ENCODE data around the gene DIAPH2. TPM values are rescaled to one million over a fixed set of nuclear protein-coding genes. Genes with fewer than 3 reads are reported as not detected.

DIAPH2 gene
- total RNA-seq, 2 donors from 2014 or later = 29.7 to 31.7 TPM

GRCh38 chrX:97167333-97167732 is 482.7 kb downstream of the DIAPH2 start:
- ATAC-seq = no peak
- H3K27me3 Mint-ChIP-seq = no peaks in the 10 kb centered on the region
- DNase-seq (ENCODE audit: low spot score) = no peak
- H3K9me3 Mint-ChIP-seq = no peaks in the 10 kb centered on the region
- no peaks in the 10 kb centered on the region for H3K4me1 Mint-ChIP-seq (ENCODE audit: low read depth in 2 of 2)
- no peak overlapping the region for H3K27ac Mint-ChIP-seq
- H3K4me3 Mint-ChIP-seq = no peak overlapping the region
- no peaks in the 10 kb centered on the region for H3K36me3 Mint-ChIP-seq

GRCh38 chrX:97168646-97169045 is 484.0 kb downstream of the DIAPH2 start:
- no peaks in the 10 kb centered on the region for H3K36me3 Mint-ChIP-seq
- no peak for DNase-seq (ENCODE audit: low spot score)
- no peaks in the 10 kb centered on the region for H3K27me3 Mint-ChIP-seq
- H3K27ac Mint-ChIP-seq = no peak overlapping the region
- H3K4me1 Mint-ChIP-seq (ENCODE audit: low read depth in 2 of 2) = no peaks in the 10 kb centered on the region
- H3K9me3 Mint-ChIP-seq = no peaks in the 10 kb centered on the region
- no peak for ATAC-seq
- no peak overlapping the region for H3K4me3 Mint-ChIP-seq

GRCh38 chrX:97175147-97175546 is 490.5 kb downstream of the DIAPH2 start:
- peaks cover under 1% of the 10 kb centered on the region for H3K36me3 Mint-ChIP-seq
- ATAC-seq (no peak), DNase-seq (ENCODE audit: low spot score) (no peak)
- no peaks in the 10 kb centered on the region for H3K4me1 Mint-ChIP-seq (ENCODE audit: low read depth in 2 of 2)
- no peaks in the 10 kb centered on the region for H3K27me3 Mint-ChIP-seq
- H3K9me3 Mint-ChIP-seq = no peaks in the 10 kb centered on the region
- no peak overlapping the region for H3K4me3 Mint-ChIP-seq
- no peak overlapping the region for H3K27ac Mint-ChIP-seq

- Mint-ChIP-seq H3K4me3 (no peak overlapping the region), H3K36me3 (no peaks in the 10 kb centered on the region), H3K4me1 (ENCODE audit: low read depth in 2 of 2) (no peaks in the 10 kb centered on the region), H3K27me3 (no peaks in the 10 kb centered on the region), H3K9me3 (no peaks in the 10 kb centered on the region), H3K27ac (no peak overlapping the region)
- DNase-seq (ENCODE audit: low spot score) (no peak), ATAC-seq (no peak)
Measured at GRCh38 chrX:97189668-97190067, 505.0 kb downstream of the DIAPH2 start.

GRCh38 chrX:97199501-97199900 is 514.9 kb downstream of the DIAPH2 start:
- DNase-seq (ENCODE audit: low spot score) (no peak), ATAC-seq (no peak)
- Mint-ChIP-seq H3K9me3 (peaks cover 4% of the 10 kb centered on the region), H3K4me1 (ENCODE audit: low read depth in 2 of 2) (no peaks in the 10 kb centered on the region), H3K36me3 (peaks cover 6% of the 10 kb centered on the region), H3K27me3 (peaks cover 0 to 9% of the 10 kb centered on the region in 2 donors), H3K4me3 (no peak overlapping the region), H3K27ac (no peak overlapping the region)

- ATAC-seq (no peak), DNase-seq (ENCODE audit: low spot score) (no peak)
- Mint-ChIP-seq H3K4me1 (ENCODE audit: low read depth in 2 of 2) (no peaks in the 10 kb centered on the region), H3K36me3 (peaks cover 6% of the 10 kb centered on the region), H3K9me3 (peaks cover 4% of the 10 kb centered on the region), H3K4me3 (no peak overlapping the region), H3K27me3 (peaks cover 0 to 9% of the 10 kb centered on the region in 2 donors), H3K27ac (no peak overlapping the region)
Measured at GRCh38 chrX:97200454-97200853, 515.8 kb downstream of the DIAPH2 start.

- H3K9me3 Mint-ChIP-seq = no peaks in the 10 kb centered on the region
- H3K27me3 Mint-ChIP-seq = peaks cover 0 to 2% of the 10 kb centered on the region in 2 donors
- no peaks in the 10 kb centered on the region for H3K36me3 Mint-ChIP-seq
- no peak for ATAC-seq
- no peak for DNase-seq (ENCODE audit: low spot score)
- H3K4me3 Mint-ChIP-seq = no peak overlapping the region
- no peak overlapping the region for H3K27ac Mint-ChIP-seq
- H3K4me1 Mint-ChIP-seq (ENCODE audit: low read depth in 2 of 2) = no peaks in the 10 kb centered on the region
Measured at GRCh38 chrX:97210501-97210900, 525.9 kb downstream of the DIAPH2 start.

GRCh38 chrX:97211070-97211469 is 526.4 kb downstream of the DIAPH2 start:
- Mint-ChIP-seq H3K4me3 (no peak overlapping the region), H3K27ac (no peak overlapping the region), H3K36me3 (no peaks in the 10 kb centered on the region), H3K4me1 (ENCODE audit: low read depth in 2 of 2) (no peaks in the 10 kb centered on the region), H3K27me3 (peaks cover 0 to 2% of the 10 kb centered on the region in 2 donors), H3K9me3 (no peaks in the 10 kb centered on the region)
- ATAC-seq = no peak
- no peak for DNase-seq (ENCODE audit: low spot score)

- H3K36me3 Mint-ChIP-seq = no peaks in the 10 kb centered on the region
- peaks cover 0 to 2% of the 10 kb centered on the region in 2 donors for H3K27me3 Mint-ChIP-seq
- no peaks in the 10 kb centered on the region for H3K9me3 Mint-ChIP-seq
- H3K27ac Mint-ChIP-seq = no peak overlapping the region
- no peak overlapping the region for H3K4me3 Mint-ChIP-seq
- DNase-seq (ENCODE audit: low spot score) = no peak
- no peaks in the 10 kb centered on the region for H3K4me1 Mint-ChIP-seq (ENCODE audit: low read depth in 2 of 2)
- ATAC-seq = no peak
Measured at GRCh38 chrX:97215186-97215585, 530.5 kb downstream of the DIAPH2 start.

GRCh38 chrX:97224148-97224547 is 539.5 kb downstream of the DIAPH2 start:
- H3K27ac Mint-ChIP-seq = no peak overlapping the region
- no peak overlapping the region for H3K4me3 Mint-ChIP-seq
- DNase-seq (ENCODE audit: low spot score) (no peak), ATAC-seq (no peak)
- no peaks in the 10 kb centered on the region for H3K36me3 Mint-ChIP-seq
- H3K4me1 Mint-ChIP-seq (ENCODE audit: low read depth in 2 of 2) = no peaks in the 10 kb centered on the region
- H3K9me3 Mint-ChIP-seq = no peaks in the 10 kb centered on the region
- peaks cover 0 to 3% of the 10 kb centered on the region in 2 donors for H3K27me3 Mint-ChIP-seq

- H3K36me3 Mint-ChIP-seq = peaks cover 7% of the 10 kb centered on the region
- no peak overlapping the region for H3K4me3 Mint-ChIP-seq
- H3K9me3 Mint-ChIP-seq = no peaks in the 10 kb centered on the region
- no peak overlapping the region for H3K27ac Mint-ChIP-seq
- no peak for ATAC-seq
- no peaks in the 10 kb centered on the region for H3K4me1 Mint-ChIP-seq (ENCODE audit: low read depth in 2 of 2)
- H3K27me3 Mint-ChIP-seq = peaks cover 0 to 3% of the 10 kb centered on the region in 2 donors
- no peak for DNase-seq (ENCODE audit: low spot score)
Measured at GRCh38 chrX:97229318-97229717, 544.7 kb downstream of the DIAPH2 start.

- H3K4me3 Mint-ChIP-seq = no peak overlapping the region
- H3K9me3 Mint-ChIP-seq = no peaks in the 10 kb centered on the region
- no peaks in the 10 kb centered on the region for H3K4me1 Mint-ChIP-seq (ENCODE audit: low read depth in 2 of 2)
- no peak overlapping the region for H3K27ac Mint-ChIP-seq
- peaks cover 7% of the 10 kb centered on the region for H3K36me3 Mint-ChIP-seq
- ATAC-seq (no peak), DNase-seq (ENCODE audit: low spot score) (no peak)
- H3K27me3 Mint-ChIP-seq = peaks cover 0 to under 1% of the 10 kb centered on the region in 2 donors
Measured at GRCh38 chrX:97230948-97231347, 546.3 kb downstream of the DIAPH2 start.

- no peak for ATAC-seq
Measured at GRCh38 chrX:97234471-97235081, 549.9 kb downstream of the DIAPH2 start.

GRCh38 chrX:97238632-97239031 is 554.0 kb downstream of the DIAPH2 start:
- H3K36me3 Mint-ChIP-seq = no peaks in the 10 kb centered on the region
- ATAC-seq (no peak), DNase-seq (ENCODE audit: low spot score) (no peak)
- no peaks in the 10 kb centered on the region for H3K4me1 Mint-ChIP-seq (ENCODE audit: low read depth in 2 of 2)
- no peaks in the 10 kb centered on the region for H3K27me3 Mint-ChIP-seq
- H3K27ac Mint-ChIP-seq = no peak overlapping the region
- H3K4me3 Mint-ChIP-seq = no peak overlapping the region
- H3K9me3 Mint-ChIP-seq = no peaks in the 10 kb centered on the region

More at GRCh38 chrX:97234471-97235081, 549.9 kb downstream of the DIAPH2 start:
- Mint-ChIP-seq H3K4me1 (ENCODE audit: low read depth in 2 of 2) (no peaks in the 10 kb centered on the region), H3K9me3 (no peaks in the 10 kb centered on the region), H3K36me3 (peaks cover 7% of the 10 kb centered on the region), H3K27me3 (no peaks in the 10 kb centered on the region), H3K27ac (no peak overlapping the region), H3K4me3 (no peak overlapping the region)
- no peak for DNase-seq (ENCODE audit: low spot score)

GRCh38 chrX:97252111-97252510 is 567.5 kb downstream of the DIAPH2 start:
- ATAC-seq (no peak), DNase-seq (ENCODE audit: low spot score) (no peak)
- no peaks in the 10 kb centered on the region for H3K9me3 Mint-ChIP-seq
- H3K36me3 Mint-ChIP-seq = no peaks in the 10 kb centered on the region
- no peaks in the 10 kb centered on the region for H3K27me3 Mint-ChIP-seq
- no peak overlapping the region for H3K27ac Mint-ChIP-seq
- no peak overlapping the region for H3K4me3 Mint-ChIP-seq
- H3K4me1 Mint-ChIP-seq (ENCODE audit: low read depth in 2 of 2) = no peaks in the 10 kb centered on the region

Data from natural killer cell treated with Interleukin-12 subunit alpha and Interleukin-12 subunit beta and Interleukin-15 and Interleukin-18, amount 100 ng/mL, for 72 hours (primary cell).